ENCODE results near the gene HOXA3.

The HOXA3 gene

GRCh38 chr7:27080844-27081436, 71.4 kb downstream of the HOXA3 start:
- DNase-seq (ENCODE audit: low spot score), result no peak
- no peak for TF ChIP-seq CTCF (IDR thresholded peaks at IDR 0.05; ENCODE audit: poor library complexity, severe bottlenecking)

GRCh38 chr7:27079234-27079975, 73.0 kb downstream of the HOXA3 start:
- no peak for TF ChIP-seq CTCF (IDR thresholded peaks at IDR 0.05; ENCODE audit: poor library complexity, severe bottlenecking)
- no peak overlapping the region for H3K4me3 ChIP-seq (ENCODE audit: severe bottlenecking)
- no peaks in the 10 kb centered on the region for H3K9me3 ChIP-seq (ENCODE audit: severe bottlenecking)
- H3K27me3 ChIP-seq (ENCODE audit: insufficient read depth, poor library complexity, severe bottlenecking), result no peaks in the 10 kb centered on the region
- H3K36me3 ChIP-seq (ENCODE audit: low read depth), result no peaks in the 10 kb centered on the region
- H3K4me1 ChIP-seq (ENCODE audit: insufficient read depth, poor library complexity, severe bottlenecking), result peaks cover 38% of the 10 kb centered on the region
- peak overlapping the region; percentile 80 for H3K27ac ChIP-seq (ENCODE audit: poor library complexity, severe bottlenecking)
- ATAC-seq (ENCODE audit: low read depth), result no peak
- DNase-seq (ENCODE audit: low spot score), result no peak

More at GRCh38 chr7:27080844-27081436, 71.4 kb downstream of the HOXA3 start:
- Histone ChIP-seq H3K4me3 (ENCODE audit: severe bottlenecking) (no peak overlapping the region), H3K36me3 (ENCODE audit: low read depth) (no peaks in the 10 kb centered on the region), H3K27me3 (ENCODE audit: insufficient read depth, poor library complexity, severe bottlenecking) (no peaks in the 10 kb centered on the region), H3K27ac (ENCODE audit: poor library complexity, severe bottlenecking) (peak overlapping the region; percentile 80), H3K9me3 (ENCODE audit: severe bottlenecking) (no peaks in the 10 kb centered on the region), H3K4me1 (ENCODE audit: insufficient read depth, poor library complexity, severe bottlenecking) (peaks cover 38% of the 10 kb centered on the region)
- ATAC-seq (ENCODE audit: low read depth), result peak; percentile 92

GRCh38 chr7:27078616-27079233, 73.7 kb downstream of the HOXA3 start:
- H3K4me3 ChIP-seq (ENCODE audit: severe bottlenecking), result no peak overlapping the region
- peak overlapping the region; percentile 11 for H3K27ac ChIP-seq (ENCODE audit: poor library complexity, severe bottlenecking)
- no peak for ATAC-seq (ENCODE audit: low read depth)
- DNase-seq (ENCODE audit: low spot score), result no peak
- H3K27me3 ChIP-seq (ENCODE audit: insufficient read depth, poor library complexity, severe bottlenecking), result no peaks in the 10 kb centered on the region
- H3K9me3 ChIP-seq (ENCODE audit: severe bottlenecking), result no peaks in the 10 kb centered on the region
- no peaks in the 10 kb centered on the region for H3K36me3 ChIP-seq (ENCODE audit: low read depth)
- peaks cover 38% of the 10 kb centered on the region for H3K4me1 ChIP-seq (ENCODE audit: insufficient read depth, poor library complexity, severe bottlenecking)
- TF ChIP-seq CTCF (IDR thresholded peaks at IDR 0.05; ENCODE audit: poor library complexity, severe bottlenecking), result no peak

- no peak for TF ChIP-seq CTCF (IDR thresholded peaks at IDR 0.05; ENCODE audit: poor library complexity, severe bottlenecking)
- H3K27me3 ChIP-seq (ENCODE audit: insufficient read depth, poor library complexity, severe bottlenecking), result no peaks in the 10 kb centered on the region
- H3K9me3 ChIP-seq (ENCODE audit: severe bottlenecking), result no peaks in the 10 kb centered on the region
- DNase-seq (ENCODE audit: low spot score) (no peak), ATAC-seq (ENCODE audit: low read depth) (peak; percentile 42; the same call in 2 of the 3 replicates)
- no peak overlapping the region for H3K27ac ChIP-seq (ENCODE audit: poor library complexity, severe bottlenecking)
- no peaks in the 10 kb centered on the region for H3K36me3 ChIP-seq (ENCODE audit: low read depth)
- peaks cover 17% of the 10 kb centered on the region for H3K4me1 ChIP-seq (ENCODE audit: insufficient read depth, poor library complexity, severe bottlenecking)
- no peak overlapping the region for H3K4me3 ChIP-seq (ENCODE audit: severe bottlenecking)
These were observed 79.3 kb downstream of the HOXA3 start for GRCh38 chr7:27073076-27073475.

Data from RWPE2 (cell line).